ENCODE measurements around the gene ASTN1.

Gene ASTN1

DNA sequence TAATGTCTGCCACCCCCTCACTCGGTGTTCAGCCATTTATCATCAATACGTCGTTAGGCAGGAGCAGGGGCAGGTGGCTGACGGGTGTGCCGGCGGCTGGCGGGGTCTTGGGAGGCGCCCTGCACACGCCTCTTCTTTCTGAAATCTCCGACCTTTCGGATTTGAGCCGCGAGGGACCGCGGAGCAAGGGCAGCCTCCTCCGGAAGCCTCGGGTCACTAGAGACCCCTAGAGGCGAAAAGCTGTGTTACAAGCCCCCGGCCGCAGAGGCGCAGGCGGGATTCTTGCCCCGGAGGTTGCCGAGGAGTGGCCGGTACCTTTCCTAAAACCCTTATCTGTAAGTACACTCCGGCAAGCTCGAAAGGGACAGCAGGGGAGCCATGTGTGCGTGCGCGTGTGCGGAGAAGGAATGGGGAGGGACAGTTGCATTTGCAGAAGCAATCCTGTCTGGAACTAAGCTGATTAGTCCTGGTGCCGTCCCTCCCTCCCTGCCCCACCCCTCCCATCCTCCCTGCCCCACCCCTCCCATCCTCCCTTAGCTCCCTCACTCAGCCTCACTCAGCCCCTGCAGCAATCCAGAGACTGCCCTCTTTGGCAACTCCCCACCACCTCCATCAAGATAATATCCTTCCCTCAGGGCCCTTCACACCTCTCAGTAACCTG, 17.2 kb upstream of the ASTN1 start:
- no peak overlapping the region for H3K9ac ChIP-seq (ENCODE audit: low read length)

DNA sequence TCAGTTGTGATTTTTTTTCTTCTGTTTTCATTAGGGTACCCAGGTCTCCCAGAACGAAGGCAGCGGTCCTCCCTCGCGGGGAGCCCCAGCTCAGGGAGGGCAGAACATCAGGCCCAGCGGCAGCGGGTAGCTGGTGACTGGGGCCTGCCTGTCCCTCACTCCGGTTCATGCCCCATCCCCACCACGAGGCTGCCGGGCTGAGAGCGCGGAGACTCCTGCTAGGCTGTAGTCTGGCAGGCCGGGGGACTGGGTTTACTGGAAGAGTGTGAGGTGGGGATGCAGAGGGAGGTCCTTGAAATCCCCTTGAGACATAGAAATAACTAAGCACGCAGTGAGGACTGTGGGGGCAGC, 16.7 kb upstream of the ASTN1 start:
- H3K27me3 ChIP-seq (ENCODE audit: control insufficient read depth, insufficient read depth, low read length), result peaks cover 34% of the 10 kb centered on the region
- H3K9ac ChIP-seq (ENCODE audit: low read length), result no peak overlapping the region
- peak overlapping the region; percentile 51 for H3K4me3 ChIP-seq (ENCODE audit: low read length)
- H3K9me3 ChIP-seq (ENCODE audit: control insufficient read depth, low read depth, low read length), result no peaks in the 10 kb centered on the region
- H3K36me3 ChIP-seq (ENCODE audit: control insufficient read depth, low read depth, low read length), result no peaks in the 10 kb centered on the region
- H3K27ac ChIP-seq (ENCODE audit: low read length), result no peak overlapping the region
- peaks cover 5% of the 10 kb centered on the region for H3K4me1 ChIP-seq (ENCODE audit: control insufficient read depth, low read depth, low read length)

More for the DNA sequence above, 17.2 kb upstream of the ASTN1 start:
- Histone ChIP-seq H3K4me3 (ENCODE audit: low read length) (peak overlapping the region; percentile 51), H3K4me1 (ENCODE audit: control insufficient read depth, low read depth, low read length) (peaks cover 5% of the 10 kb centered on the region), H3K36me3 (ENCODE audit: control insufficient read depth, low read depth, low read length) (no peaks in the 10 kb centered on the region), H3K9me3 (ENCODE audit: control insufficient read depth, low read depth, low read length) (no peaks in the 10 kb centered on the region), H3K27me3 (ENCODE audit: control insufficient read depth, insufficient read depth, low read length) (peaks cover 34% of the 10 kb centered on the region), H3K27ac (ENCODE audit: low read length) (no peak overlapping the region)

- Histone ChIP-seq H3K36me3 (ENCODE audit: control insufficient read depth, low read depth, low read length) (no peaks in the 10 kb centered on the region), H3K9ac (ENCODE audit: low read length) (no peak overlapping the region), H3K9me3 (ENCODE audit: control insufficient read depth, low read depth, low read length) (no peaks in the 10 kb centered on the region), H3K4me3 (ENCODE audit: low read length) (no peak overlapping the region), H3K4me1 (ENCODE audit: control insufficient read depth, low read depth, low read length) (peaks cover 7% of the 10 kb centered on the region), H3K27ac (ENCODE audit: low read length) (no peak overlapping the region), H3K27me3 (ENCODE audit: control insufficient read depth, insufficient read depth, low read length) (peaks cover 64% of the 10 kb centered on the region)
These were observed 10.6 kb upstream of the ASTN1 start for GRCh38 chr1:177174921-177175634.

DNA sequence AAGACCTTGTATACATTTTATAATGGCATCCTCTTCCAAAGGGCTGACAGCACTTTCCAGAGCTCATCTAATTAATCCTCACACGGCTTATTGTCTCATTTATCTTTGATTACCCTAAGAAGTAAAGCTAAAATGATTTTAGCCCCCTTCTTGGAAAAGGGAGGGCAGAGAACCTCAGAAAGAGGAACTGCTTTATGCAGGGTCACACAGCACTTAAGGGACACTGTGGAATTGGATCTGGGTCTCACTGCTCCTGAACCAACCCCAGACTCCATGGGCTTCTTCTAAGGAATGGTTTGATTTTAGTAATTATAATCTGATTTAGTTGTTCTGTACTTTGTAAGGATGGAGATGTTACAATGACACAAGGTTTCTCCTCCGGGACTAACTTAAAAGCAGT, 9.5 kb upstream of the ASTN1 start:
- H3K27ac ChIP-seq (ENCODE audit: low read length), result no peak overlapping the region
- no peak overlapping the region for H3K9ac ChIP-seq (ENCODE audit: low read length)
- H3K4me3 ChIP-seq (ENCODE audit: low read length), result no peak overlapping the region
- H3K27me3 ChIP-seq (ENCODE audit: control insufficient read depth, insufficient read depth, low read length), result peaks cover 67% of the 10 kb centered on the region
- no peaks in the 10 kb centered on the region for H3K36me3 ChIP-seq (ENCODE audit: control insufficient read depth, low read depth, low read length)
- H3K4me1 ChIP-seq (ENCODE audit: control insufficient read depth, low read depth, low read length), result peaks cover 7% of the 10 kb centered on the region
- H3K9me3 ChIP-seq (ENCODE audit: control insufficient read depth, low read depth, low read length), result no peaks in the 10 kb centered on the region

- no peak overlapping the region for H3K27ac ChIP-seq (ENCODE audit: low read length)
- peaks cover 7% of the 10 kb centered on the region for H3K4me1 ChIP-seq (ENCODE audit: control insufficient read depth, low read depth, low read length)
- H3K4me3 ChIP-seq (ENCODE audit: low read length), result no peak overlapping the region
- H3K9ac ChIP-seq (ENCODE audit: low read length), result no peak overlapping the region
- H3K9me3 ChIP-seq (ENCODE audit: control insufficient read depth, low read depth, low read length), result no peaks in the 10 kb centered on the region
- H3K27me3 ChIP-seq (ENCODE audit: control insufficient read depth, insufficient read depth, low read length), result peaks cover 67% of the 10 kb centered on the region
- no peaks in the 10 kb centered on the region for H3K36me3 ChIP-seq (ENCODE audit: control insufficient read depth, low read depth, low read length)
These were observed 8.4 kb upstream of the ASTN1 start for GRCh38 chr1:177172866-177173265.

DNA sequence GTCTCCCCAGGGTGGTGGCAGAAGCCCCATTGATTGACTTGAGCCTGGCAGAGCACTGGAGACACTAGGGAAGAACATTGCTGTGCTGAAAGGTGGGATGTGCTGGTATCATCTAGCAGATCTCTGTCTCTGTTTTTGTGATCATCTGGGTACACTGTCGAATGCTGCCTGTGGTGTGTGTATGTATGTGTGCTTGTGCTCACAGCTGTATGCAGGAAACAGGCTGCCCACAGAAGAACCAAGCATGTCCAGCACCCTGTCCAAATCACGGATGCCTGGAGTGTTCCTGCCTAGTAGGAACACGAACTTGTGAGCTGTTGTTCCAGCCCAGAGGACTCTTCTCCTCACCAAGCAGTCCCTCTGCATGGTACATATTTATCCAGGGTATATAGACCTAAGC, 7.8 kb upstream of the ASTN1 start:
- H3K9me3 ChIP-seq (ENCODE audit: control insufficient read depth, low read depth, low read length), result no peaks in the 10 kb centered on the region
- no peaks in the 10 kb centered on the region for H3K36me3 ChIP-seq (ENCODE audit: control insufficient read depth, low read depth, low read length)
- H3K4me1 ChIP-seq (ENCODE audit: control insufficient read depth, low read depth, low read length), result peaks cover 7% of the 10 kb centered on the region
- no peak overlapping the region for H3K27ac ChIP-seq (ENCODE audit: low read length)
- peaks cover 73% of the 10 kb centered on the region for H3K27me3 ChIP-seq (ENCODE audit: control insufficient read depth, insufficient read depth, low read length)
- H3K9ac ChIP-seq (ENCODE audit: low read length), result no peak overlapping the region
- no peak overlapping the region for H3K4me3 ChIP-seq (ENCODE audit: low read length)

- peaks cover 79% of the 10 kb centered on the region for H3K27me3 ChIP-seq (ENCODE audit: control insufficient read depth, insufficient read depth, low read length)
- peak overlapping the region; percentile 85 for H3K4me3 ChIP-seq (ENCODE audit: low read length)
- no peaks in the 10 kb centered on the region for H3K9me3 ChIP-seq (ENCODE audit: control insufficient read depth, low read depth, low read length)
- H3K36me3 ChIP-seq (ENCODE audit: control insufficient read depth, low read depth, low read length), result no peaks in the 10 kb centered on the region
- no peak overlapping the region for H3K27ac ChIP-seq (ENCODE audit: low read length)
- H3K9ac ChIP-seq (ENCODE audit: low read length), result no peak overlapping the region
- H3K4me1 ChIP-seq (ENCODE audit: control insufficient read depth, low read depth, low read length), result peaks cover 7% of the 10 kb centered on the region
These were observed 7.1 kb upstream of the ASTN1 start for GRCh38 chr1:177171536-177172123.

DNA sequence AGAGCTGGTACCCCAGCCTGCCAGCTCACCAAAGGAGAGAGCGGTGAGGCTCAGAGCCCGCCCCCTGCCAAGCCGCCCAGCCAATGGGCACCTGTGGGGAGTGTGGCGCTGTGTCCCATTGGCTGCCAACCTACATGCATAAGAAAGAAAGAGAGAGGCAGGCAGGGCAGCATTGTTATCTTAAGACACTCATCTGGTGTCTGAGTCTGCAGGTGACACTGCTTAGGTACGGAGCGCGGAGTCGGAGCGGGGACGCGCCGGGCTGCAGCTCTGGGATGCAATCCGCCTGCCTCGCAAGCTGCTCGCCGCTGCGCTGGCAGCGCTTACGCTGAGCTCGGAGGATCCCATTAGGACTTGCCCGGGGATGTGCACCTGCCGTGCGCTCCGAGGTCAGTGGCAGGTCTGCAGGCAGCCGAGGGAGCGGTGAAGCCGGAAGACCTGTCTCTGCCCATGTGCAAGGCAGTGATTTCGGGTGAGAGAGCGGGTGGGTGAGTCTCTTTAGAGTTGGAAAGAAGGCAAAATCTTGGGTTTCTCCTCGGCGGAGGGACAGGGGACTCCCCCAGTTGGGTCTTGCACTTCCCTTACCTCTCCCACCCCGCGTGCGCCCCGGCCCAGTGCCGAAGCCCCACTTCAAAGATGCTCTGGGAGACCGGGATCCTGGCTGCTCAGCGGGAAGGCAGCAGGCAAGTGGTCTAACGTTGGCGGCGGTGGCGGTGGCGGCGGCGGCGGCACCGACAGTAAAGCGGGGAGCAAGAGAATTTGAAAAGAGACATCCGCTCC, 6.4 kb upstream of the ASTN1 start, which contains the start of gene BRINP2:
Gene BRINP2 (plus strand): TSS at position 203 of the 780 bp plus-strand sequence. CDS start 58,919 bp downstream, outside the sequence.
- H3K27ac ChIP-seq (ENCODE audit: low read length), result no peak within 1 kb of the TSS
- H3K4me3 ChIP-seq (ENCODE audit: low read length), result peak within 1 kb of the TSS; percentile 85
- H3K9ac ChIP-seq (ENCODE audit: low read length), result no peak within 1 kb of the TSS
- no peaks in the 10 kb centered on the region for H3K36me3 ChIP-seq (ENCODE audit: control insufficient read depth, low read depth, low read length)
- peaks cover 7% of the 10 kb centered on the region for H3K4me1 ChIP-seq (ENCODE audit: control insufficient read depth, low read depth, low read length)
- no peaks in the 10 kb centered on the region for H3K9me3 ChIP-seq (ENCODE audit: control insufficient read depth, low read depth, low read length)
- peaks cover 86% of the 10 kb centered on the region for H3K27me3 ChIP-seq (ENCODE audit: control insufficient read depth, insufficient read depth, low read length)

DNA sequence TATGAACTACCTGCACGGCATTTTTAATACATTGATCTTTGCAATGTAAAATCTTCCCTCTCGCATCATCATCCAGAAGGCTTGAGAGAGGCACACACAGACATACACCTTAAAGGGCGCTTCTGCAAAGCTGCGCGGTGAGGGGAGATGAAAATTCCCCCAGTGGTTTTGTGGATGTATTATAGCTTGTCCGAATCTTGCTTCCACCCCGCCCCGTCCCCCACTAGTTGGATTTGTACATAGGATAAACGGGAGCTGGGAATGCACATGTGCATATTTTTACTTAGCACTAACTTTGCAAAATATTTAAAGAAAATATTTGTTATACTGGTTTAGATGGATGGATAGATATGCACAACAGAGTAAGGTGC, 542 bp upstream of the ASTN1 start:
- Histone ChIP-seq H3K9me3 (ENCODE audit: control insufficient read depth, low read depth, low read length) (no peaks in the 10 kb centered on the region), H3K4me1 (ENCODE audit: control insufficient read depth, low read depth, low read length) (no peaks in the 10 kb centered on the region), H3K9ac (ENCODE audit: low read length) (peak overlapping the region; percentile 44), H3K27ac (ENCODE audit: low read length) (no peak overlapping the region), H3K27me3 (ENCODE audit: control insufficient read depth, insufficient read depth, low read length) (peaks cover 69% of the 10 kb centered on the region), H3K36me3 (ENCODE audit: control insufficient read depth, low read depth, low read length) (no peaks in the 10 kb centered on the region), H3K4me3 (ENCODE audit: low read length) (peak overlapping the region; percentile 67)

- Histone ChIP-seq H3K27me3 (ENCODE audit: control insufficient read depth, insufficient read depth, low read length) (peaks cover 58% of the 10 kb centered on the region), H3K9ac (ENCODE audit: low read length) (peak overlapping the region; percentile 44)
These were observed 600 bp downstream of the ASTN1 start for GRCh38 chr1:177163844-177164379.

DNA sequence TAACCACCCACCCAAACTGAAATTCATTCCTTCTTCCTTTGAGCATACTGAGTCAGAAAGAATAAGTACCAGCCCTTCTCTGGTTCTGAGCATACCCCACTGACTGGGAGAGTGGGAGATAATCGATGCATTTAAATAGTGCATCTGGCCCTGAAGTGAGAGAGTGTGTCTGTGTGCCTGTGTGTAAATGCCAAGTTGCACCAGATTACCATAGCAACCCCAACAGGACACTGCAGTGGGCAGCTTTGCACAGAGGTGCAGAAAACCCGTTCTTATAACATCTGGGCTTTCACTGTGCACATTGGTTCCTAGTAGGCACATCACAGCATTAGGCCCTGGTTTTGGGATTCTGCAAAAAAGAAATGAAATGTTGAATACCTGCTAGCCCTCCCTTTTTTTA, 2.3 kb downstream of the ASTN1 start:
- no peak overlapping the region for H3K27ac ChIP-seq (ENCODE audit: low read length)
- no peak overlapping the region for H3K4me3 ChIP-seq (ENCODE audit: low read length)
- H3K9ac ChIP-seq (ENCODE audit: low read length), result no peak overlapping the region
- H3K36me3 ChIP-seq (ENCODE audit: control insufficient read depth, low read depth, low read length), result no peaks in the 10 kb centered on the region
- H3K9me3 ChIP-seq (ENCODE audit: control insufficient read depth, low read depth, low read length), result no peaks in the 10 kb centered on the region
- peaks cover 41% of the 10 kb centered on the region for H3K27me3 ChIP-seq (ENCODE audit: control insufficient read depth, insufficient read depth, low read length)
- H3K4me1 ChIP-seq (ENCODE audit: control insufficient read depth, low read depth, low read length), result no peaks in the 10 kb centered on the region

More at GRCh38 chr1:177163844-177164379, 600 bp downstream of the ASTN1 start:
- Histone ChIP-seq H3K9me3 (ENCODE audit: control insufficient read depth, low read depth, low read length) (no peaks in the 10 kb centered on the region), H3K4me1 (ENCODE audit: control insufficient read depth, low read depth, low read length) (no peaks in the 10 kb centered on the region), H3K27ac (ENCODE audit: low read length) (no peak overlapping the region), H3K36me3 (ENCODE audit: control insufficient read depth, low read depth, low read length) (no peaks in the 10 kb centered on the region), H3K4me3 (ENCODE audit: low read length) (peak overlapping the region; percentile 67)
